Measurements from ENCODE around the gene TAF11L13. TPM values are rescaled to one million over a fixed set of nuclear protein-coding genes. Genes with fewer than 3 reads are reported as not detected.

Gene TAF11L13
- total RNA-seq (2022; extraction: Qiagen RNA extraction), result not detected in 5 replicates

DNA sequence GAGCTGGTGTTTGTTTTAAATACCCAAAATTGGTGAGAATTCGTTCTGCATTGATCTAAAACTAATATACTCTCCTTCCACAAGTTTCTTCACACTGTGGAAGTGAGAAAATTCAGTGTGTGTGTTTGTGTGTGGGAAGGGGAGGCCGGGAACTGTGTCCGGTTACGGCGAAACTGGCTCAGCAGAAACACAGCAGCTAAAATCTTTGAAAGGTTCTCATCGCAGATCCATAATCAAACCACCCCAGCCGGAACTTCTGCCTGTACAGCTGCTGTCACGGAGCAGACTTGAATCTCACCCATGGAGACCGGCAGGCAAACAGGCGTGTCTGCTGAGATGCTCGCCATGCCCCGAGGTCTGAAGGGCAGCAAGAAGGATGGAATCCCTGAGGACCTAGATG lies at the start of gene TAF11L13:
Gene TAF11L13, plus strand, starts transcription at position 301 of the 400 bp plus-strand sequence.

DNA sequence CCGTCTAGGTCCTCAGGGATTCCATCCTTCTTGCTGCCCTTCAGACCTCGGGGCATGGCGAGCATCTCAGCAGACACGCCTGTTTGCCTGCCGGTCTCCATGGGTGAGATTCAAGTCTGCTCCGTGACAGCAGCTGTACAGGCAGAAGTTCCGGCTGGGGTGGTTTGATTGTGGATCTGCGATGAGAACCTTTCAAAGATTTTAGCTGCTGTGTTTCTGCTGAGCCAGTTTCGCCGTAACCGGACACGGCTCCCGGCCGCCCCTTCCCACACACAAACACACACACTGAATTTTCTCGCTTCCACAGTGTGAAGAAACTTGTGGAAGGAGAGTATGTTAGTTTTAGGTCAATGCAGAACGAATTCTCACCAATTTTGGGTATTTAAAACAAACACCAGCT lies 46.2 kb upstream of the TAF11L13 start, which contains the start of gene TAF11L7:
Gene TAF11L7, minus strand, starts transcription at position 101 of the 400 bp plus-strand sequence.

DNA sequence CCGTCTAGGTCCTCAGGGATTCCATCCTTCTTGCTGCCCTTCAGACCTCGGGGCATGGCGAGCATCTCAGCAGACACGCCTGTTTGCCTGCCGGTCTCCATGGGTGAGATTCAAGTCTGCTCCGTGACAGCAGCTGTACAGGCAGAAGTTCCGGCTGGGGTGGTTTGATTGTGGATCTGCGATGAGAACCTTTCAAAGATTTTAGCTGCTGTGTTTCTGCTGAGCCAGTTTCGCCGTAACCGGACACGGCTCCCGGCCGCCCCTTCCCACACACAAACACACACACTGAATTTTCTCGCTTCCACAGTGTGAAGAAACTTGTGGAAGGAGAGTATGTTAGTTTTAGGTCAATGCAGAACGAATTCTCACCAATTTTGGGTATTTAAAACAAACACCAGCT lies 41.0 kb upstream of the TAF11L13 start, which contains the start of gene TAF11L8:
Gene TAF11L8, minus strand, starts transcription at position 101 of the 400 bp plus-strand sequence.

DNA sequence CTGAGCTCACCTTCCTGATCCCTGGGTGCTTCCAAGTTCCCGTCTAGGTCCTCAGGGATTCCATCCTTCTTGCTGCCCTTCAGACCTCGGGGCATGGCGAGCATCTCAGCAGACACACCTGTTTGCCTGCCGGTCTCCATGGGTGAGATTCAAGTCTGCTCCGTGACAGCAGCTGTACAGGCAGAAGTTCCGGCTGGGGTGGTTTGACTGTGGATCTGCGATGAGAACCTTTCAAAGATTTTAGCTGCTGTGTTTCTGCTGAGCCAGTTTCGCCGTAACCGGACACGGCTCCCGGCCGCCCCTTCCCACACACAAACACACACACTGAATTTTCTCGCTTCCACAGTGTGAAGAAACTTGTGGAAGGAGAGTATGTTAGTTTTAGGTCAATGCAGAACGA lies 37.6 kb upstream of the TAF11L13 start, which contains the start of gene TAF11L9:
Gene TAF11L9, minus strand, starts transcription at position 140 of the 400 bp plus-strand sequence.

DNA sequence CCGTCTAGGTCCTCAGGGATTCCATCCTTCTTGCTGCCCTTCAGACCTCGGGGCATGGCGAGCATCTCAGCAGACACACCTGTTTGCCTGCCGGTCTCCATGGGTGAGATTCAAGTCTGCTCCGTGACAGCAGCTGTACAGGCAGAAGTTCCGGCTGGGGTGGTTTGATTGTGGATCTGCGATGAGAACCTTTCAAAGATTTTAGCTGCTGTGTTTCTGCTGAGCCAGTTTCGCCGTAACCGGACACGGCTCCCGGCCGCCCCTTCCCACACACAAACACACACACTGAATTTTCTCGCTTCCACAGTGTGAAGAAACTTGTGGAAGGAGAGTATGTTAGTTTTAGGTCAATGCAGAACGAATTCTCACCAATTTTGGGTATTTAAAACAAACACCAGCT lies 34.2 kb upstream of the TAF11L13 start, which contains the start of gene TAF11L10:
Gene TAF11L10, minus strand, starts transcription at position 101 of the 400 bp plus-strand sequence.

DNA sequence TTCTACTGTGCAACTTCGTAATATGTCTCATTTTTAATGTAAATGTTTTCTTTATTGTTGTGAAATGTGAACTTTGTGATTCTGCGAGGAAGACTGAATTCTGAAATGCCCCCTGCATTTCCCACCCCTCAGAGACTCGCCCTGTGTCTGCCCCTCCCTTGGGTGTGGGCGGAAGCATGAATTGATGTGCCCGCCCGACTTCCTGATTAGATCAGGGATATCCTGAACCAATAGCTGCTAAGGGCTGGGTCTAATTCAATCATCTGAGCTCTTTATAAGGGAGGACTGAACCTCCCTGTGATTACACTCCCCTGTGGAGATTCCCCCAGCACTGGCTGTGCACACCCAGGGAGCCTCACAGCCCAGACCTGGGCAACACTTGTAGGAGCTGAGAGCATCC lies 28.0 kb upstream of the TAF11L13 start, which contains the start of gene TAF11L11:
Gene TAF11L11, plus strand, starts transcription at position 304 of the 400 bp plus-strand sequence.

DNA sequence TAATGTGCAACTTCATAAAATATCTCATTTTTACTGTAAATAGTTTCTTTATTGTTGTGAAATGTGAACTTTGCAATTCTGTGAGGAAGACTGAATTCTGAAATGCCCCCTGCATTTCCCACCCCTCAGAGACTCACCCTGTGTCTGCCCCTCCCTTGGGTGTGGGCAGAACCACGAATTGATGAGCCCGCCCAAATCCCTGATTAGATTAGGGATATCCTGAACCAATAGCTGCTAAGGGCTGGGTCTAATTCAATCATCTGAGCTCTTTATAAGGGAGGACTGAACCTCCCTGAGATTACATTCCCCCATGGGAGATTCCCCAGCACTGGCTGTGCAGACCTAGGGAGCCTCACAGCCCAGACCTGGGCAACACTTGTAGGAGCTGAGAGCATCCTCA lies 21.8 kb upstream of the TAF11L13 start, which contains the start of gene TAF11L12:
Gene TAF11L12, plus strand, starts transcription at position 301 of the 400 bp plus-strand sequence.

DNA sequence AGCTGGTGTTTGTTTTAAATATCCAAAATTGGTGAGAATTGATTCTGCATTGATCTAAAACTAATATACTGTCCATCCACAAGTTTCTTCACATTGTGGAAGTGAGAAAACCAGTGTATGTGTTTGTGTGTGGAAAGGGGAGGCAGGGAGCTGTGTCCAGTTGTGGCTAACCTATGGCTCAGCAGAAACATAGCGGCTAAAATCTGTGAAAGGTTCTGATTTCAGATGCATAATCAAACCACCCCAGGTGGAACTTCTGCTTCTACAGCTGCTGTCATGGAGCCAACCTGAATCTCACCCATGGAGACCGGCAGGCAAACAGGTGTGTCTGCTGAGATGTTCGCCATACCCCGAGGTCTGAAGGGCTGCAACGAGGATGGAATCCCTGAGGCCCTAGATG lies 2.3 kb downstream of the TAF11L13 start, which contains the start of gene TAF11L14:
Gene TAF11L14, plus strand, starts transcription at position 301 of the 400 bp plus-strand sequence.

Other genes starting within 250 kb of the TAF11L13 start
- gene TAF11L2, start 133.9 kb upstream of the TAF11L13 start, total RNA-seq (2022; extraction: Qiagen RNA extraction), result not detected in 5 replicates
- not detected in 5 replicates for gene TAF11L3, start 113.7 kb upstream of the TAF11L13 start, total RNA-seq (2022; extraction: Qiagen RNA extraction)
- gene TAF11L4, start 110.3 kb upstream of the TAF11L13 start, total RNA-seq (2022; extraction: Qiagen RNA extraction), result not detected in 5 replicates
- not detected in 5 replicates for gene TAF11L5, start 106.9 kb upstream of the TAF11L13 start, total RNA-seq (2022; extraction: Qiagen RNA extraction)
- gene TAF11L6, start 103.4 kb upstream of the TAF11L13 start, total RNA-seq (2022; extraction: Qiagen RNA extraction), result not detected in 5 replicates
- gene TAF11L7, start 46.3 kb upstream of the TAF11L13 start, total RNA-seq (2022; extraction: Qiagen RNA extraction), result not detected in 5 replicates
- not detected in 5 replicates for gene TAF11L8, start 41.1 kb upstream of the TAF11L13 start, total RNA-seq (2022; extraction: Qiagen RNA extraction)
- gene TAF11L9, start 37.7 kb upstream of the TAF11L13 start, total RNA-seq (2022; extraction: Qiagen RNA extraction), result not detected in 5 replicates
- not detected in 5 replicates for gene TAF11L10, start 34.3 kb upstream of the TAF11L13 start, total RNA-seq (2022; extraction: Qiagen RNA extraction)
- gene TAF11L11, start 27.9 kb upstream of the TAF11L13 start, total RNA-seq (2022; extraction: Qiagen RNA extraction), result 0.13 to 0.36 TPM (median 0.21 TPM) in 5 replicates
- gene TAF11L12, start 21.7 kb upstream of the TAF11L13 start, total RNA-seq (2022; extraction: Qiagen RNA extraction), result 0.11 TPM in 2 of 5 replicates, not detected in the others
- not detected in 5 replicates for gene TAF11L14, start 2.4 kb downstream of the TAF11L13 start, total RNA-seq (2022; extraction: Qiagen RNA extraction)

All from A549 treated with CORT108297 at 1 μM for 4 hours (cell line).